GM12878 (cell line): ENCODE results near the gene IVD.

Source experiments
- JUNB ChIP-seq: IDR thresholded peaks from 2 replicates; pipeline ENCODE4 v1.6.1; 2016; ENCODE audit warnings: antibody characterized with exemption, mild to moderate bottlenecking
- ZBTB4 ChIP-seq: fragments of 450-650 bp; formaldehyde crosslinking; IDR thresholded peaks from 2 replicates; pipeline ENCODE4 v1.4.0; 2022; ENCODE audit warnings: mild to moderate bottlenecking, moderate library complexity

- TF ChIP-seq JUNB (no peak), ZBTB4 (CRISPR knock-in tag) (no peak)
Measured at GRCh38 chr15:40372981-40373380, 32.6 kb upstream of the IVD start.
